C4-2B (cell line): Measurements from ENCODE around the gene IGFBP3.

Experiments used
- H3K27ac ChIP-seq: fragments of 450-650 bp; 2 replicates; pipeline ENCODE4 v1.5.1; 2017
- CTCF ChIP-seq: fragments of 450-650 bp; conservative IDR thresholded peaks from 2 replicates; pipeline ENCODE4 v1.5.1; 2017; ENCODE audit warnings: mild to moderate bottlenecking
- ZFX ChIP-seq: fragments of 450-650 bp; IDR thresholded peaks from 2 replicates; pipeline ENCODE4 v1.6.1; 2017

IGFBP3 gene

GRCh38 chr7:45901566-45901965 lies 19.5 kb downstream of the IGFBP3 start:
- TF ChIP-seq ZFX, result no peak
- TF ChIP-seq CTCF, result no peak
- H3K27ac ChIP-seq, result no peak overlapping the region

- H3K27ac ChIP-seq, result no peak overlapping the region
Measured at GRCh38 chr7:45898222-45898621, 22.9 kb downstream of the IGFBP3 start.

GRCh38 chr7:45897042-45897690 lies 23.9 kb downstream of the IGFBP3 start:
- TF ChIP-seq CTCF (no peak), ZFX (no peak)
- no peak overlapping the region for H3K27ac ChIP-seq

More at GRCh38 chr7:45898222-45898621, 22.9 kb downstream of the IGFBP3 start:
- TF ChIP-seq ZFX, result no peak
- TF ChIP-seq CTCF, result no peak

GRCh38 chr7:45894665-45895062 lies 26.4 kb downstream of the IGFBP3 start:
- TF ChIP-seq CTCF (no peak), ZFX (no peak)
- no peak overlapping the region for H3K27ac ChIP-seq

- TF ChIP-seq CTCF (no peak), ZFX (no peak)
- H3K27ac ChIP-seq, result no peak overlapping the region
Measured at GRCh38 chr7:45893996-45894664, 26.9 kb downstream of the IGFBP3 start.

- no peak overlapping the region for H3K27ac ChIP-seq
- TF ChIP-seq ZFX (no peak), CTCF (no peak)
Measured at GRCh38 chr7:45893374-45893995, 27.6 kb downstream of the IGFBP3 start.

- no peak overlapping the region for H3K27ac ChIP-seq
- TF ChIP-seq ZFX (no peak), CTCF (no peak)
Measured at GRCh38 chr7:45892407-45893035, 28.6 kb downstream of the IGFBP3 start.
